Tibial artery (tissue), 4 donors: ENCODE results near the gene CRABP2.

Experiments used
- DNase-seq, 2 donors: peaks; one replicate each; pipeline ENCODE4 v3.0.0-alpha.2; 2019
- H3K27ac ChIP-seq, 2 donors: fragments of 200-600 bp; sonication (generic) in 1 of 2; 1 replicate in 1 of 2; 2 replicates in 1 of 2; pipeline ENCODE4 v1.5.1; 2018 to 2019; ENCODE audit warnings: mild to moderate bottlenecking in 1 of 2
- H3K27me3 ChIP-seq, 2 donors: fragments of 200-600 bp; sonication (generic) in 1 of 2; one replicate each; pipeline versions ENCODE4 v1.5.1 to v1.6.0; 2016 to 2019
- H3K36me3 ChIP-seq, 3 donors: fragments of 200-600 bp; sonication (generic) in 2 of 3; one replicate each; pipeline ENCODE4 v1.5.1; 2016 to 2019; ENCODE audit warnings: mild to moderate bottlenecking in 2 of 3
- H3K4me1 ChIP-seq, 4 donors: fragments of 200-600 bp; sonication (generic) in 2 of 4; 1 replicate in 3 of 4; 2 replicates in 1 of 4; pipeline ENCODE4 v1.5.1; 2016 to 2019
- H3K4me3 ChIP-seq, 2 donors: fragments of 200-600 bp; sonication (generic) in 1 of 2; 1 replicate in 1 of 2; 2 replicates in 1 of 2; pipeline ENCODE4 v1.5.1; 2018 to 2019; ENCODE audit warnings: mild to moderate bottlenecking in 2 of 2
- H3K9me3 ChIP-seq, 3 donors: fragments of 200-600 bp; sonication (generic) in 1 of 3; one replicate each; pipeline ENCODE4 v1.5.1; 2016 to 2019
- intact Hi-C: fragments of 100-400 bp; cut with DNase I; formaldehyde crosslinking; loops from one replicate; pipeline ENCODE4 v1.15.0; 2023; ENCODE audit warnings: low total_unique reads
- TF ChIP-seq, protein P1 (sequence below), 2 experiments: fragments of 200-600 bp in 1 of 2; fragments of 450-650 bp in 1 of 2; IDR thresholded peaks; one replicate each; pipeline ENCODE4 v1.5.1; 2017 to 2019; ENCODE audit warnings: antibody characterized with exemption in 2 of 2, mild to moderate bottlenecking in 1 of 2, moderate library complexity in 1 of 2

CRABP2 gene

DNA sequence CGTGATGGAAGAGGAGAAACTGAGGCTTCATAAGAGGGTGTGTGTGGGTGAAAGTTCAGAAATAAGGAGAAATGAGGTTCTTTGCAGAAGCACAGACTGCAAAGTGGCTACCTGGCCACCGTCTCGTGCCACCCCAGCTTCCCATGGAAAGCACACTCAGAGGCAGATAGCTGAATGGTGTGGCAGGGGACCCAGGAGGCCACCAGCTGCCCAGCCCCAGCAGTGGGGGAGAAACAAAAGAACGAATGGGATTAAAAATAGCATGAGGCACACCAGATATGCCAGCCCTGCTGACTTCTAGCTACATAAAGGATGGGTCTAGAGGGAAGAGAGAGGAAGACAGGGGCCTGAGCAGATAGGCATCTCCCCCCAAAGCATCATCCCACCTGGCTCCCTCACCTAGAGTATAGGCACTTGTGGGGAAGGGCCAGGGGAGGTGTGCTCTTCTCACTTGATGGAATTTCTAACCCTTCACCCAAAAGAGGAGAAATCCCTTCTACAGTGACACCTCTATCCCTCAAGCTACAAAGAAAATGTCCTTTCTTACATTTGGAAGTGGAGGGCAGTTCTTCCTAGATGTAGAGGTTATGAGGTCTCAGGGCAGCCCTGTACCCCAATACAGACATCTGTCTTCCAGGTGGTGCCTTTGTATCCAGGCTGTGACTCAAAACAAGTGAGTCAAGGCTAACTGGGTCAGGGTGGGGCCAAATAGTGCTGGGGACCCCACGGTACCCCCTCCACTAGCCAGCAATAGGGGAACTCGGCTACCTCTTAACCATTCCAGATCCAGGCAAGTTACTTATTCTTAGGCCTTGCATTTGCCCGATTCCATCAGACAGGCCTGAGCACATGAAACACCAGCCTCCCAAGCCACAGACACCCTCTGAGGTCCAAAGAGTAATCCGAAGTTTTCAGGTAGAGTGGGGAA is 42.6 kb upstream of the CRABP2 start:
- DNase-seq: no peak
- H3K27ac ChIP-seq: peak overlapping the region; percentile 98 to 99
- TF ChIP-seq, protein P1, sequence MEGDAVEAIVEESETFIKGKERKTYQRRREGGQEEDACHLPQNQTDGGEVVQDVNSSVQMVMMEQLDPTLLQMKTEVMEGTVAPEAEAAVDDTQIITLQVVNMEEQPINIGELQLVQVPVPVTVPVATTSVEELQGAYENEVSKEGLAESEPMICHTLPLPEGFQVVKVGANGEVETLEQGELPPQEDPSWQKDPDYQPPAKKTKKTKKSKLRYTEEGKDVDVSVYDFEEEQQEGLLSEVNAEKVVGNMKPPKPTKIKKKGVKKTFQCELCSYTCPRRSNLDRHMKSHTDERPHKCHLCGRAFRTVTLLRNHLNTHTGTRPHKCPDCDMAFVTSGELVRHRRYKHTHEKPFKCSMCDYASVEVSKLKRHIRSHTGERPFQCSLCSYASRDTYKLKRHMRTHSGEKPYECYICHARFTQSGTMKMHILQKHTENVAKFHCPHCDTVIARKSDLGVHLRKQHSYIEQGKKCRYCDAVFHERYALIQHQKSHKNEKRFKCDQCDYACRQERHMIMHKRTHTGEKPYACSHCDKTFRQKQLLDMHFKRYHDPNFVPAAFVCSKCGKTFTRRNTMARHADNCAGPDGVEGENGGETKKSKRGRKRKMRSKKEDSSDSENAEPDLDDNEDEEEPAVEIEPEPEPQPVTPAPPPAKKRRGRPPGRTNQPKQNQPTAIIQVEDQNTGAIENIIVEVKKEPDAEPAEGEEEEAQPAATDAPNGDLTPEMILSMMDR (IDR thresholded peaks at IDR 0.05): no peak
- peak overlapping the region; percentile 82 to 91 for H3K4me3 ChIP-seq
- intact Hi-C loops: no loop called here
- peaks cover 13 to 22% (median 21%) of the 10 kb centered on the region in 3 donors for H3K36me3 ChIP-seq
- peaks cover 0 to 65% (median 54%) of the 10 kb centered on the region in 4 donors for H3K4me1 ChIP-seq
- no peaks in the 10 kb centered on the region for H3K9me3 ChIP-seq
- H3K27me3 ChIP-seq: no peaks in the 10 kb centered on the region

GRCh38 chr1:156746728-156747631 is 41.6 kb upstream of the CRABP2 start:
- Histone ChIP-seq H3K4me1 (peaks cover 0 to 58% (median 47%) of the 10 kb centered on the region in 4 donors), H3K9me3 (no peaks in the 10 kb centered on the region), H3K27ac (peak overlapping the region; percentile 98 to 99), H3K4me3 (peak overlapping the region; percentile 82 to 91), H3K27me3 (no peaks in the 10 kb centered on the region), H3K36me3 (peaks cover 16 to 32% (median 32%) of the 10 kb centered on the region in 3 donors)
- peak; percentile 97 to 98 for DNase-seq
- intact Hi-C loops: no loop called here
- TF ChIP-seq, protein P1 (IDR thresholded peaks at IDR 0.05): no peak

- Histone ChIP-seq H3K4me3 (peak overlapping the region; percentile 82 to 91), H3K4me1 (peaks cover 0 to 64% (median 50%) of the 10 kb centered on the region in 4 donors), H3K27ac (peak overlapping the region; percentile 98 to 99), H3K9me3 (no peaks in the 10 kb centered on the region), H3K27me3 (no peaks in the 10 kb centered on the region), H3K36me3 (peaks cover 16 to 34% (median 32%) of the 10 kb centered on the region in 3 donors)
- DNase-seq: no peak
- TF ChIP-seq, protein P1 (IDR thresholded peaks at IDR 0.05): no peak
- intact Hi-C loops: no loop called here
Observed at GRCh38 chr1:156746406-156746727, 41.0 kb upstream of the CRABP2 start.

- Histone ChIP-seq H3K36me3 (peaks cover 16 to 34% (median 32%) of the 10 kb centered on the region in 3 donors), H3K4me3 (peak overlapping the region; percentile 82 to 91), H3K9me3 (no peaks in the 10 kb centered on the region), H3K4me1 (peaks cover 0 to 66% (median 52%) of the 10 kb centered on the region in 4 donors), H3K27me3 (no peaks in the 10 kb centered on the region), H3K27ac (peak overlapping the region; percentile 98 to 99)
- TF ChIP-seq, protein P1 (IDR thresholded peaks at IDR 0.05): no peak
- DNase-seq: no peak
- intact Hi-C loops: no loop called here
Observed at GRCh38 chr1:156745881-156746280, 40.5 kb upstream of the CRABP2 start.

GRCh38 chr1:156744786-156745419 is 39.5 kb upstream of the CRABP2 start:
- H3K4me3 ChIP-seq: no peak overlapping the region
- no peak for DNase-seq
- TF ChIP-seq, protein P1 (IDR thresholded peaks at IDR 0.05): no peak
- peak overlapping the region; percentile 98 to 99 for H3K27ac ChIP-seq
- H3K27me3 ChIP-seq: no peaks in the 10 kb centered on the region
- H3K4me1 ChIP-seq: peaks cover 0 to 69% (median 55%) of the 10 kb centered on the region in 4 donors
- peaks cover 16 to 34% (median 32%) of the 10 kb centered on the region in 3 donors for H3K36me3 ChIP-seq
- H3K9me3 ChIP-seq: no peaks in the 10 kb centered on the region
- intact Hi-C loops: no loop called here
